Osteoblast (primary cell): ENCODE data around the gene CSPG4. TPM values are rescaled to one million over a fixed set of nuclear protein-coding genes. Genes with fewer than 3 reads are reported as not detected.

Experiments used
- DNase-seq: peaks from one replicate; pipeline ENCODE4 v3.0.0; 2011; ENCODE audit warnings: low spot score, mixed read lengths; ENCODE audit not compliant: insufficient read length; ENCODE audit errors: missing footprints
- H2AFZ ChIP-seq: 2 replicates; pipeline ENCODE4 v1.6.0; 2011; ENCODE audit warnings: mild to moderate bottlenecking, low read length
- H3K27ac ChIP-seq: 2 replicates; pipeline ENCODE4 v1.5.1; 2011; ENCODE audit warnings: mild to moderate bottlenecking, low read depth, low read length, moderate library complexity
- H3K27me3 ChIP-seq: 2 replicates; pipeline ENCODE4 v1.6.0; 2012; ENCODE audit warnings: mild to moderate bottlenecking, control low read depth, inconsistent platforms, low read length, moderate library complexity; ENCODE audit not compliant: insufficient read depth
- H3K36me3 ChIP-seq: 2 replicates; pipeline ENCODE4 v1.5.1; 2011; ENCODE audit warnings: mild to moderate bottlenecking, low read length, control low read depth, moderate library complexity; ENCODE audit not compliant: insufficient read depth
- H3K4me1 ChIP-seq: 2 replicates; pipeline ENCODE4 v1.5.1; 2011; ENCODE audit warnings: mild to moderate bottlenecking, low read length, control low read depth, moderate library complexity; ENCODE audit not compliant: insufficient read depth
- H3K4me2 ChIP-seq: 2 replicates; pipeline ENCODE4 v1.6.0; 2011; ENCODE audit warnings: mild to moderate bottlenecking, low read length; ENCODE audit not compliant: insufficient read depth
- H3K4me3 ChIP-seq: fragments of 200-600 bp; sonication (generic); 3 replicates; pipeline ENCODE4 v1.5.1; 2012; ENCODE audit warnings: mild to moderate bottlenecking, low read length, inconsistent platforms; ENCODE audit not compliant: insufficient read depth
- H3K79me2 ChIP-seq: 2 replicates; pipeline ENCODE4 v1.6.0; 2012; ENCODE audit warnings: mild to moderate bottlenecking, low read length, control low read depth, inconsistent platforms; ENCODE audit not compliant: insufficient read depth
- H3K9me3 ChIP-seq: 2 replicates; pipeline ENCODE4 v1.5.1; 2011; ENCODE audit warnings: low read depth, low read length, control low read depth
- H4K20me1 ChIP-seq: 2 replicates; pipeline ENCODE4 v1.6.0; 2012; ENCODE audit warnings: mild to moderate bottlenecking, low read length, control low read depth; ENCODE audit not compliant: insufficient read depth
- total RNA-seq: library from RNA; depleted of rRNA; stranded (reverse); fragments of >200 nt; gene quantifications from 2 replicates; pipeline ENCODE4 v1.2.3, GENCODE V29; 2012
- TF ChIP-seq, protein P1 (sequence below): IDR thresholded peaks from 2 replicates; pipeline ENCODE4 v1.5.1; 2011; ENCODE audit warnings: mild to moderate bottlenecking, low read depth, low read length, moderate library complexity; ENCODE audit errors: extremely low read depth

Gene CSPG4
- total RNA-seq, 1 donor = 20.3 TPM

DNA sequence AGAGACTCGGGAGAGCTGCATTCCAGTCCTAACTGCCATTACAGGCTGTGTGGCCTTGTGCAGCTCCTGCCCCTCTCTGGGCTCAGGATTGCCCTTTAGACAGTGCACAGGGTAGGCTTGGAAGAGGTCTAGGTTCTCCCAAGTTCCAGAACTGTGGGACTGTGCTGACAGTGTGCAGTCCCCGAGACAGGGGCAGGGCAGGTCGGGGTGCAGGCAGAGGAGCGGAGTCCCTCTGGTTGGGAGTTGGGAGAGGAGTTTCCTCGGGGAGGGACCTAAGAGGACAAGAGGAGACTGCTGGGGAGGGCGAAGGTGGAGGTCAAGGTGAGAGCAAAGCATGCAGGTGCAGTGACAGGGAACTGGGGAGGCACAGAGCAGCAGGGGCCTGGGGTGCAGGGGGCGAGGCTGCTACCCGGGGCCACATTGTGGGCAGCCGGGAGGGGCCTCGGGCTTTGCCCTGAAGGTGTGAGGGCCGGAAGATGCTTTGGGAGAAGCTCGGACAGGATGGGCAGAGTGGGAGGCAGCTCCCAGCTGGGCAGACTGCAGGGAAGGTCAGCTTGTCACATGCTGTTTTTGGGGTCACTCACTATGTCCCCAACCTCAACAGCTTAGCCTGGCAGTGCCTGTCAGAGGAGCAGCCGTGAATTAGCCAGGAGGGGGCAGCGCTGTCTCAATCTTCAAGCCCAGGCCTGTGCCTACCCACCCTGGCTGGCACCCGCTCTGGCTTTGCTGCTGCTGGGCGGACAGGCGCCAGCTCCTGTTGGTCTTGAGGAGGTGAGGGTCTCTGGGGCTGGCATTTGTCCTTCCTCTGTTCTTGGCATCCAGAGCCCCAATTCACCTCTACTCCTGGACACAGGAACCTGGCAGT lies 15.4 kb upstream of the CSPG4 start:
- Histone ChIP-seq H3K27ac (no peak overlapping the region), H3K27me3 (no peaks in the 10 kb centered on the region), H3K4me2 (no peak overlapping the region), H3K4me3 (no peak overlapping the region), H3K4me1 (peaks cover 16% of the 10 kb centered on the region), H3K36me3 (no peaks in the 10 kb centered on the region), H4K20me1 (no peaks in the 10 kb centered on the region), H3K9me3 (no peaks in the 10 kb centered on the region), H2AFZ (no peak overlapping the region), H3K79me2 (no peaks in the 10 kb centered on the region)
- peak; percentile 95 for DNase-seq
- TF ChIP-seq, protein P1, sequence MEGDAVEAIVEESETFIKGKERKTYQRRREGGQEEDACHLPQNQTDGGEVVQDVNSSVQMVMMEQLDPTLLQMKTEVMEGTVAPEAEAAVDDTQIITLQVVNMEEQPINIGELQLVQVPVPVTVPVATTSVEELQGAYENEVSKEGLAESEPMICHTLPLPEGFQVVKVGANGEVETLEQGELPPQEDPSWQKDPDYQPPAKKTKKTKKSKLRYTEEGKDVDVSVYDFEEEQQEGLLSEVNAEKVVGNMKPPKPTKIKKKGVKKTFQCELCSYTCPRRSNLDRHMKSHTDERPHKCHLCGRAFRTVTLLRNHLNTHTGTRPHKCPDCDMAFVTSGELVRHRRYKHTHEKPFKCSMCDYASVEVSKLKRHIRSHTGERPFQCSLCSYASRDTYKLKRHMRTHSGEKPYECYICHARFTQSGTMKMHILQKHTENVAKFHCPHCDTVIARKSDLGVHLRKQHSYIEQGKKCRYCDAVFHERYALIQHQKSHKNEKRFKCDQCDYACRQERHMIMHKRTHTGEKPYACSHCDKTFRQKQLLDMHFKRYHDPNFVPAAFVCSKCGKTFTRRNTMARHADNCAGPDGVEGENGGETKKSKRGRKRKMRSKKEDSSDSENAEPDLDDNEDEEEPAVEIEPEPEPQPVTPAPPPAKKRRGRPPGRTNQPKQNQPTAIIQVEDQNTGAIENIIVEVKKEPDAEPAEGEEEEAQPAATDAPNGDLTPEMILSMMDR = peak; percentile 61

DNA sequence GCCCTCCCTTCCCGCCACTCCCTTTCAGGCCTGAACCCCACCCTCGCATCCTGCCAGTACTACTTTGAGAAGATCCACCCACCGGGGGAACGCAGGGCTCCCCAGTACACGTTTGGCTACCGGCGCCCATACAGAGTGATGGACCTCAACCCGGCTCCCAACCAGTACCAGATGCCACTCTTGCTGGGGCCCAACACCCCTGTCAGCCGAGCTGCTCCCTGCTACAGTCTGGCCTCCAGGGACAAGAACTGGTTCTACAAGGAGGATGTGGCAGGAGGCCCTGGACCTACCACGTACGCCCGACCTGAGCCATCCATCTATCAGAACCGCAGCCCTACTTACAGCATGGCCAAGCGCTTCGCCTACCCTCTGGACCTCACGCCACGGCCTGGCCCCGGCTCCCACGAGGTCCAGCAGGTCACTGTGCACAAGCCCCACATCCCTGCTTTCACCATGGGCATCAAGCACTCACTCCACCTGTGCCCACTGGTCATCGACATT lies 14.4 kb upstream of the CSPG4 start:
- H4K20me1 ChIP-seq = no peaks in the 10 kb centered on the region
- peaks cover 16% of the 10 kb centered on the region for H3K4me1 ChIP-seq
- H3K27me3 ChIP-seq = no peaks in the 10 kb centered on the region
- peak; percentile 72 for DNase-seq
- H3K27ac ChIP-seq = no peak overlapping the region
- H3K36me3 ChIP-seq = no peaks in the 10 kb centered on the region
- H3K4me2 ChIP-seq = no peak overlapping the region
- no peak overlapping the region for H3K4me3 ChIP-seq
- H3K9me3 ChIP-seq = no peaks in the 10 kb centered on the region
- TF ChIP-seq, protein P1 = no peak
- H2AFZ ChIP-seq = no peak overlapping the region
- no peaks in the 10 kb centered on the region for H3K79me2 ChIP-seq

DNA sequence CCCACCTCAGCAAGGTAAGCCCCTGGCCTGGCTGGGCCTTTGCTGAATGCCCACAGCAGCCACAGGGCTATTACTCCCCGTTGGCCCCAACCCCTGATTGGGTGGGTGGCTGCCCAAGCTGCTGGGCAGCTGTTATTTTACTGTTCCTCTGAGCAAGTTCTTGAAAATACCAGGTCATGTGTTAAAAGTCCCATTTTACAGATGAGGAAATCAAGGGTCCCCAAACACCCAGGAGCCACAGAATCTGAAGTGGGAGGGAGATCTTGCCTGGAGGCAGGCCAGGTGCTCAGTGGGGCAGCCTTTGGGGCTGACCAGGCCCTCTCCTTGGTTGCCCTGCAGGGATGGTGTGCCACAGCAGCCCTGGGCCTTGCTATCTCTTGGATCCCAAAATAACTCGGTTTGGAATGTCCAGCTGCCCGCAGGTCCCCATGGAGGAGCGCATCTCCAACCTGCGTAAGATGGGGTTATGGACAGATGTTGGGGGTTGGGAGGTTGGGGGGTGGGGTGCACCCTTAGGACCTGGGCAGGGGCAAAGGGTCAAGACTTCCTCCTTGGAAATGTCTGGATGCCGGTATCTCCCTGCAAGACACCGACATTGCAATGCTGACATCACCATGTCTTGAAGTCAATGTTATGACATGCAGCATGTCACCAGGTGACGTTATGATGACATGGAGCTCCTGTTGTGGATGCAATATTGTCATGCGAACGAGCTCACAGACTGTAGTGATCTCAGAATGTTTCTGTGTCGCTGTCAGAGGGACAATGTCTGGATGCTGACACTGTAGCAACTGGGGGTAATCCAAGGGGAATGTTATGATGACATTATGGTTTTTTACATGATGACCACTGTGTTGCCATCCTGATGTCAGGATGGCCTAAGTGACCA lies 13.3 kb upstream of the CSPG4 start:
- Histone ChIP-seq H3K9me3 (no peaks in the 10 kb centered on the region), H3K4me3 (no peak overlapping the region), H4K20me1 (no peaks in the 10 kb centered on the region), H3K79me2 (no peaks in the 10 kb centered on the region), H3K4me1 (peaks cover 10% of the 10 kb centered on the region), H3K36me3 (no peaks in the 10 kb centered on the region), H2AFZ (no peak overlapping the region), H3K27me3 (no peaks in the 10 kb centered on the region), H3K4me2 (no peak overlapping the region), H3K27ac (no peak overlapping the region)
- TF ChIP-seq, protein P1 = no peak
- DNase-seq = peak; percentile 55
